Panc1 (cell line): ENCODE data around the gene FAN1. TPM values are rescaled to one million over a fixed set of nuclear protein-coding genes. Genes with fewer than 3 reads are reported as not detected.

Source experiments
- ATAC-seq: fragments of 200-7000 bp; cut with Tn5 transposase; 2 replicates; pipeline ENCODE4 v1.9.1; 2020; ENCODE audit warnings: mild to moderate bottlenecking, moderate library complexity
- BruUV-seq: library from RNA; stranded (reverse); fragments of 400-500 nt; replicated peaks from 2 replicates; lab custom pipeline; 2021; lab: Mats Ljungman, UMichigan
- CTCF ChIA-PET: fragments of 300-600 bp; sonication (Branson Sonifier 250); formaldehyde crosslinking; loops from one replicate; lab custom pipeline; 2022; ENCODE audit warnings: antibody characterized with exemption; lab: Charles Lee
- POLR2A ChIA-PET: fragments of 300-600 bp; sonication (Branson Sonifier 250); formaldehyde crosslinking; loops from one replicate; lab custom pipeline; 2022; ENCODE audit warnings: antibody characterized with exemption; lab: Charles Lee
- DNase-seq: peaks from one replicate; pipeline ENCODE4 v3.0.0-alpha.2; 2010; ENCODE audit warnings: low read depth, low spot score
- H3K27ac ChIP-seq: 2 replicates; pipeline ENCODE4 v1.5.1; 2011; ENCODE audit warnings: mild to moderate bottlenecking, low read length, inconsistent platforms
- H3K27me3 ChIP-seq: fragments of 200-500 bp; sonication (Bioruptor generic); 2 replicates; pipeline ENCODE4 v1.6.0; 2014; ENCODE audit warnings: low read length, inconsistent platforms; ENCODE audit not compliant: control insufficient read depth, insufficient read depth
- H3K36me3 ChIP-seq: fragments of 200-500 bp; sonication (Bioruptor generic); 2 replicates; pipeline ENCODE4 v1.5.1; 2014; ENCODE audit warnings: inconsistent platforms, mild to moderate bottlenecking, low read length, moderate library complexity; ENCODE audit not compliant: control insufficient read depth, insufficient read depth
- H3K4me1 ChIP-seq: 2 replicates; pipeline ENCODE4 v1.5.1; 2011; ENCODE audit warnings: inconsistent platforms, mild to moderate bottlenecking, low read length, moderate library complexity; ENCODE audit not compliant: control insufficient read depth, insufficient read depth
- H3K4me3 ChIP-seq, 2 experiments: 2 replicates each; pipeline ENCODE4 v1.5.1; 2011 to 2012; ENCODE audit warnings: low read depth in 2 of 2, low read length in 2 of 2, mild to moderate bottlenecking in 2 of 2, inconsistent platforms in 1 of 2, moderate library complexity in 1 of 2
- H3K9me3 ChIP-seq: fragments of 200-500 bp; sonication (Bioruptor generic); 2 replicates; pipeline ENCODE4 v1.5.1; 2014; ENCODE audit warnings: low read depth, mild to moderate bottlenecking, inconsistent platforms, low read length, moderate library complexity; ENCODE audit not compliant: control insufficient read depth, insufficient read depth
- CTCF ChIP-seq: fragments of 450-650 bp; IDR thresholded peaks from 2 replicates; pipeline ENCODE4 v1.5.1; 2017; ENCODE audit warnings: mild to moderate bottlenecking
- POLR2AphosphoS5 ChIP-seq: IDR thresholded peaks from 2 replicates; pipeline ENCODE4 v1.6.1; 2012; ENCODE audit warnings: mild to moderate bottlenecking, low read depth, low read length, moderate library complexity
- REST ChIP-seq, 2 experiments: IDR thresholded peaks; 2 replicates each; pipeline ENCODE4 v1.6.1; 2011 to 2012; ENCODE audit warnings: low read depth in 2 of 2, control low read depth in 1 of 2, low read length in 1 of 2, mild to moderate bottlenecking in 1 of 2, moderate library complexity in 1 of 2; ENCODE audit not compliant: insufficient read depth in 1 of 2
- SIN3A ChIP-seq: IDR thresholded peaks from 2 replicates; pipeline ENCODE4 v1.6.1; 2012; ENCODE audit warnings: low read depth, mild to moderate bottlenecking, low read length, moderate library complexity, borderline replicate concordance; ENCODE audit not compliant: insufficient read depth
- TCF7L2 ChIP-seq: IDR thresholded peaks from 2 replicates; pipeline ENCODE4 v1.6.1; 2011; ENCODE audit warnings: mild to moderate bottlenecking, low read depth, low read length, inconsistent platforms
- in situ Hi-C: cut with HindIII; loops from 2 replicates; pipeline ENCODE4 v1.10.0; 2016; ENCODE audit warnings: low sequenced_read_pairs, low pct_unique_long_range_greater_than_20kb
- intact Hi-C: fragments of 100-400 bp; cut with micrococcal nuclease; formaldehyde crosslinking; loops from one replicate; pipeline ENCODE4 v1.10.0; 2022; ENCODE audit not compliant: unreplicated experiment
- total RNA-seq: library from RNA; stranded (reverse); gene quantifications from one replicate; pipeline ENCODE4 v1.2.1, GENCODE V29; 2021; ENCODE audit not compliant: unreplicated experiment

FAN1 gene
- total RNA-seq, 1 experiment from 2014 or later, result 16.4 TPM

GRCh38 chr15:30943654-30944335 lies 40.1 kb downstream of the FAN1 start:
- no peak for ATAC-seq
- no peak for DNase-seq
- peaks cover 39% of the 10 kb centered on the region for H3K36me3 ChIP-seq
- H3K9me3 ChIP-seq, result no peaks in the 10 kb centered on the region
- ChIA-PET CTCF (no interaction called here), POLR2A (no interaction called here)
- in situ Hi-C loops, result no loop called here
- intact Hi-C loops, result no loop called here
- no peaks in the 10 kb centered on the region for H3K4me1 ChIP-seq
- TF ChIP-seq SIN3A (no peak), CTCF (no peak), TCF7L2 (no peak), REST (IDR thresholded peaks at IDR 0.05; ENCODE audit: insufficient read depth in 1 of 2, low read depth in 2 of 2, low read length in 1 of 2) (no peak), POLR2AphosphoS5 (no peak)
- no peak overlapping the region for H3K27ac ChIP-seq
- no peaks in the 10 kb centered on the region for H3K27me3 ChIP-seq
- no TSS peak for BruUV-seq
- H3K4me3 ChIP-seq, result no peak overlapping the region

GRCh38 chr15:30953183-30953582 lies 49.5 kb downstream of the FAN1 start:
- no peak for TF ChIP-seq SIN3A
- in situ Hi-C loops, result no loop called here
- no TSS peak for BruUV-seq
- DNase-seq, result no peak
- Histone ChIP-seq H3K36me3 (peaks cover 5% of the 10 kb centered on the region), H3K4me1 (no peaks in the 10 kb centered on the region), H3K4me3 (no peak overlapping the region), H3K27me3 (no peaks in the 10 kb centered on the region), H3K27ac (no peak overlapping the region), H3K9me3 (no peaks in the 10 kb centered on the region)
- intact Hi-C loops, result no loop called here
- ChIA-PET CTCF (no interaction called here), POLR2A (no interaction called here)
- no peak for ATAC-seq

- intact Hi-C loops (no loop called here), in situ Hi-C loops (no loop called here)
- no peak for TF ChIP-seq CTCF
- TF ChIP-seq POLR2AphosphoS5, result no peak
- TF ChIP-seq TCF7L2, result no peak
- TF ChIP-seq REST (IDR thresholded peaks at IDR 0.05; ENCODE audit: insufficient read depth in 1 of 2, low read depth in 2 of 2, low read length in 1 of 2), result no peak
- no peak for TF ChIP-seq SIN3A
- ATAC-seq (peak; percentile 53; the same call in 1 of the 2 replicates), DNase-seq (peak; percentile 47)
- no TSS peak for BruUV-seq
- H3K27me3 ChIP-seq, result no peaks in the 10 kb centered on the region
- POLR2A ChIA-PET, result no interaction called here
- peaks cover 9% of the 10 kb centered on the region for H3K36me3 ChIP-seq
- no peak overlapping the region for H3K4me3 ChIP-seq
- H3K27ac ChIP-seq, result no peak overlapping the region
- no peaks in the 10 kb centered on the region for H3K4me1 ChIP-seq
- H3K9me3 ChIP-seq, result no peaks in the 10 kb centered on the region
- CTCF ChIA-PET, result no interaction called here
Observed at GRCh38 chr15:30953731-30954378, 50.1 kb downstream of the FAN1 start.
